ENCODE results near the gene CPNE4. TPM values are rescaled to one million over a fixed set of nuclear protein-coding genes. Genes with fewer than 3 reads are reported as not detected.

The CPNE4 gene
- total and polyA plus RNA-seq, 9 of the 15 experiments (the other 6 are each of a cell fraction or from before 2014, with no cell fraction given), result not detected

DNA sequence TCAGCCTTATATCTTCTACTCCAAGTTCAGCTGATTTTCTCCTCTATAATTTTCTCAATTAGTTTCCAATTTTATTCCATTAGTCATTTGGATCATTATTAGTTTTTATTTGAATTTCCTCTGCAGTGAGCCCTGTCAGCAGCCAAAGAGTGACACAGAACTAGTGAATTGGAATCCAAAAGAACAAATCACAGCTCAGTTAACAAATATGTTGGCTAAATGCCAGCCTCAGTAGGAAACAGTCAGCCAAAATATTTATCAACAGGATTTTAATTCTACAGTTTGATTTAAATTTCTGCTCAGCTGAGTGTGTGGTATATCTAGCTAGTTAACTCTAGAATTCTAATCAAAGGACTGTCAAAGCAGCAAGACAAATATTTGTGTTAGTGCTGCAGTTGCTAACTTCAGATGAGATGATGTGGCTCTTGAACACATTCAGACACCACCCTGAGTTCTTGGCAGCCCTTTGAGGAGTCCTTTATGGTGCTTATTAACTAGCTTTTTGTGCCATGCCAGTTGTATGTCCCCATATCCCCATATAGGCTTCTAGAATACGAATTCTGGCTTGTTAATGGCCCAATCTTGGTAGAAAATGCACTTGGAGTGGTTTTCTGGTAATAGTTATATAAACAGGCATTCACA lies 194.5 kb downstream of the CPNE4 start (continued):
- TF ChIP-seq FOXP1 (CRISPR knock-in tag; IDR thresholded peaks at IDR 0.05), result no peak
- no peak for TF ChIP-seq ARID2 (IDR thresholded peaks at IDR 0.05)
- no peak for TF ChIP-seq ZC3H11A (IDR thresholded peaks at IDR 0.05; ENCODE audit: low read depth, low read length)
- no peak for TF ChIP-seq XRCC3 (IDR thresholded peaks at IDR 0.05)
- TF ChIP-seq POLR2A (conservative IDR thresholded peaks at IDR 0.05), result no peak
- TF ChIP-seq, protein P1, sequence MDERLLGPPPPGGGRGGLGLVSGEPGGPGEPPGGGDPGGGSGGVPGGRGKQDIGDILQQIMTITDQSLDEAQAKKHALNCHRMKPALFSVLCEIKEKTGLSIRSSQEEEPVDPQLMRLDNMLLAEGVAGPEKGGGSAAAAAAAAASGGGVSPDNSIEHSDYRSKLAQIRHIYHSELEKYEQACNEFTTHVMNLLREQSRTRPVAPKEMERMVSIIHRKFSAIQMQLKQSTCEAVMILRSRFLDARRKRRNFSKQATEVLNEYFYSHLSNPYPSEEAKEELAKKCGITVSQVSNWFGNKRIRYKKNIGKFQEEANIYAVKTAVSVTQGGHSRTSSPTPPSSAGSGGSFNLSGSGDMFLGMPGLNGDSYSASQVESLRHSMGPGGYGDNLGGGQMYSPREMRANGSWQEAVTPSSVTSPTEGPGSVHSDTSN (CRISPR knock-in tag; IDR thresholded peaks at IDR 0.05; ENCODE audit: low read depth), result no peak
- TF ChIP-seq, protein P1 (tag; conservative IDR thresholded peaks at IDR 0.05; ENCODE audit: low read depth), result no peak
- TF ChIP-seq GTF2E2 (tag; IDR thresholded peaks at IDR 0.05), result no peak
- TF ChIP-seq SMARCE1 (IDR thresholded peaks at IDR 0.05), result no peak

- ChIA-PET POLR2A (no interaction called here), CTCF (ENCODE audit: low intra/inter-chr PET ratio) (no interaction called here)
- Histone ChIP-seq H3K27me3 (ENCODE audit: control insufficient read depth in 2 of 2, insufficient read depth in 2 of 2, low read length in 2 of 2) (no peaks in the 10 kb centered on the region), H2AFZ (ENCODE audit: low read depth, low read length) (no peak overlapping the region), H3K4me3 (no peak overlapping the region), H3K79me2 (ENCODE audit: control insufficient read depth, insufficient read depth, low read length) (no peaks in the 10 kb centered on the region), H3K36me3 (ENCODE audit: control insufficient read depth, insufficient read depth, low read length) (no peaks in the 10 kb centered on the region), H3K27ac (ENCODE audit: extremely low read depth, low read depth, low read length) (no peak overlapping the region), H3K4me1 (replicated peaks in 1 of 2; ENCODE audit: control insufficient read depth in 2 of 2, insufficient read depth in 2 of 2, low read length in 2 of 2) (no peaks in the 10 kb centered on the region), H3K9me1 (ENCODE audit: control insufficient read depth, insufficient read depth, low read length) (no peaks in the 10 kb centered on the region), H3K9me3 (replicated peaks; ENCODE audit: control insufficient read depth, insufficient read depth, low read depth, low read length) (no peaks in the 10 kb centered on the region), H3K4me2 (ENCODE audit: insufficient read depth, low read length) (no peak overlapping the region), H3K9ac (ENCODE audit: insufficient read depth in 1 of 2, low read depth in 2 of 2, low read length in 2 of 2) (no peak overlapping the region), H4K20me1 (replicated peaks; ENCODE audit: control insufficient read depth, insufficient read depth, low read length) (no peaks in the 10 kb centered on the region)
- FAIRE-seq (no peak), DNase-seq (ENCODE audit: extremely low read depth in 1 of 4, low spot score in 3 of 4) (no peak), ATAC-seq (no peak)
- in situ Hi-C loops (cut with MboI), result no loop called here
- WGBS (ENCODE audit: insufficient coverage, low coverage, missing lambda C conversion rate), result 0% methylated on average over 1 of the region's 1 CpG
- no TSS peak for BruUV-seq (replicated peaks)
- intact Hi-C loops (cut with micrococcal nuclease), result no loop called here
- TF ChIP-seq TCF3 (CRISPR knock-in tag; IDR thresholded peaks at IDR 0.05) (no peak), HES1 (IDR thresholded peaks at IDR 0.05; ENCODE audit: low read depth) (no peak)
Observed at GRCh38 chr3:131835906-131836305, 198.9 kb downstream of the CPNE4 start.

Measured in K562 (cell line).